Kidney tubule cell (primary cell): Measurements from ENCODE around the gene FAM90A1.
A peak's percentile ranks its signal among the peaks of the same experiment; 100 is the strongest.
"Not testable (repeated sequence)": the region's sequence is repeated elsewhere in the genome, so short reads cannot be mapped to it uniquely, and the experiment has no call there.

Experiments
- DNase-seq: peaks from one replicate; pipeline ENCODE4 v3.0.0-alpha.2; 2018; ENCODE audit warnings: low spot score

FAM90A1 gene, protein sequence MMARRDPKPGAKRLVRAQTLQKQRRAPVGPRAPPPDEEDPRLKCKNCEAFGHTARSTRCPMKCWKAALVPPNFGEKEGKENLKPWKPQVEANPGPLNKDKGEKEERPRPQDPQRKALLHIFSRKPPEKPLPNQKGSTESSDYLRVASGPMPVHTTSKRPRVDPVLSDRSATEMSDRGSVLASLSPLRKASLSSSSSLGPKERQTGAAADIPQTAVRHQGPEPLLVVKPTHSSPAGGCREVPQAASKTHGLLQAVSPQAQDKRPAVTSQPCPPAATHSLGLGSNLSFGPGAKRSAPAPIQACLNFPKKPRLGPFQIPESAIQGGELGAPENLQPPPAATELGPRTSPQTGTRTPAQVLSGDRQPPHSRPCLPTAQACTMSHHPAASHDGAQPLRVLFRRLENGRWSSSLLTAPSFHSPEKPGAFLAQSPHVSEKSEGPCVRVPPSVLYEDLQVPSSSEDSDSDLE

DNA sequence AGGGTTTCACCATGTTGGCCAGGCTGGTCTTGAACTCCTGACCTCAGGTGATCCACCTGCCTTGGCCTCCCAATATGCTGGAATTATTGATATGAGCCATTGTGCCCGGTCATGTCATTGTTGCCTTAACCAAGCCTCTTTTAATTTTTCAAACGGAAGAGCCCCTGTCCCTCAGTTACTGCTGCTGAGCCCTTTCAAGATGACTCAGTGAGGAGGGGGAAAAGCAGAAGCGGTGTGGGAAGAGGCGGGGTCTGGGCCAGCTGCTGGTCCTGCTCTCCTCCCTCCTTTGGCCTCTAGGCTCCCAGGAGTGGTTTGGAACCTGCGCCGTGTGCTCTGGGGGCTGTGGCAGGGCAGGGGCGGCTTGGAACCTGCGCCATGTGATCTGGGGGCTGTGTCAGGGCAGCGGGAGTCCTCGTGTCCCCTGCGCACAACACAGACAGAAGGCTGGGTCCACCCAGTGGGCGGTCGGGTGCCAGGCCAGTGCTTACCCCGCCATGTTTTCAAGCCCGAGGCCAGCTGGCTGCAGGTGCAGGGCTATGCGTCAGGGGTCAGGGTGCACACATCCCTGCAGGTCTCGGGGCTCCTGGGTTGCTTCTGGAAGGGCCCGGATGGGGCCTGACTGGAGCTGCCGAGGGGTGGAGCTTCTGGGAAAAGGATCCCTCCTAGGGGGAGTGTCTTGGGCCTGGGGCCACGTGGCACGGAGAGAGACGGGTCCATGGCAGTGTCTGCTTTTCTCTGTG lies at the start of gene FAM90A1:
FAM90A1 (minus strand) TSS at position 627 of the 740 bp plus-strand sequence. CDS start 2,786 bp downstream, outside the sequence.
- peak; percentile 39 for DNase-seq

DNA sequence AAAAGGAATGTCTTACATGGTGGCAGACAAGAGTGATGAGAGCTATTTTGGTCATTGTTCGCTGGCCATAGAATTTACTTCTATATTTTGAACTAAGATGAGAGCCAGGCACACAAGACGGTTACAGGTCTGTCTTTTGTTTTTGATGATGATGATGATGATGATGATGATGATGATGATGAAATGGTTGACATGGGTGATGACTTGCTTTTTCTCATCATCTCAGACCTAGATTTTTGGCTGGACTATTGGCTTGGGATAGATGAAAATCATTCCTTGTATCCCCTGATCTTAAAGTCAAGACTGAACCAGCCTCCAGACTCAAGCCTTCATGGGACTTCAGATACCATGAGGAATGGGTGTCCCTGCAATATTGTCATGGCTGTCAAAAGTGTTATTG lies 49.0 kb upstream of the FAM90A1 start:
- not testable (repeated sequence) for DNase-seq

DNA sequence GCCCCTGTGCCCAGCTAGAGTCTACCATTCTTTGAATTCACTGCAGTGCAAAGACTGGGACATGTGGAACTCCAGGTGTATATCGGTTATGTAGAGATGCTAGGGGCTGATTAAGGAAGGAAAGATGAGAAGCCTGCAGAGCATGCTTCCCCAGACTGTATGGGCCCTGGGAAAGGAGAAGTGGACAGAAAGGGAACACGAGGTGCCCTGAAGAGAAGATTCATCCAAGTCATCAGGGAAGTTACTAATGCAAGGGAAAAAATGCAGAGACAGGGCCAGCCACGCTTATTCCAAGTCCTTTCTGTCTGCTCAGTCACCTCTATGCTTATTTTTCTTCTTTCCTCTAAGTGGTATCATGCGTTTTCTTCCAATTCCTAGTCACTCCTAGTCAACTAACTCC lies 39.3 kb upstream of the FAM90A1 start:
- DNase-seq = not testable (repeated sequence)

DNA sequence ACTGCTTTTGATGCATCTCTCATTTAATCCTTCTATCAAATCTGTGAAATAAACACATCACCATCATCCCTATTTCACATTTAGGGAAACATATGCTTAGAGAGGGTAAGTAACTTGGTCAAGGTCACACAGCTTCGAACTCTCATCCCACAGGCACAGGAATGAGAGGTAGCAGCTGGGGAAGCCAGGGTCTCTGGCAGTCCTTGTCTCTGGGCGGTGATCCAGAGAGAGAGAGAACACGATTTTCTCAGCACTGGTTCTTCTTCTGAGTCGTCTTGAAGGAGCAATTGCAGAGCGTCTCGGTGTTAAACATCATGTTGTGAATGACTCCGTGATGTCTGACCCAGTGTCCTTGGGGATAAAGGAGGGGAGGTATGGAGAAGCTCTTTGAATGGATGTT lies 36.8 kb upstream of the FAM90A1 start:
- not testable (repeated sequence) for DNase-seq

DNA sequence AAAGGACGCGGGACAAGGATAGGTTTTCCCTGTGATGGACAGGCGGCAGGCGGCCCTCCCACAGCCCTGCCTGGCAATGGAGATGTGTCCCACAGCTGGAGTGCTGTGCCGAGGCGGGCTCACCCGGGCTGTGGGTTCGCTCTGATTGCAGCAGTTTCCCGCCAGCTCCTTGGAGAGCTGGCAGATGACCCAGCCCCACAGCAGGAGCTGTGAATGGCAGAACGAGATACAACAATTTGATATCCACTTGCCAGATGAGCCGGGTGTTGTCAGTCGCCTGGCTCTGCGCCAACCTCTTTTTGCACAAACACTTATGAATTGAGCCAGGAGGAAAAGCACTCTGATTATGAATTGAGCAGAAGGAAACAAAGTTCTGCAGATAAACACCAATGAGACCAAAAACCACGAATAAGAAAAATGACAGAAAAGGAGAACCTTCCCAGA lies 33.7 kb upstream of the FAM90A1 start:
- not testable (repeated sequence) for DNase-seq

DNA sequence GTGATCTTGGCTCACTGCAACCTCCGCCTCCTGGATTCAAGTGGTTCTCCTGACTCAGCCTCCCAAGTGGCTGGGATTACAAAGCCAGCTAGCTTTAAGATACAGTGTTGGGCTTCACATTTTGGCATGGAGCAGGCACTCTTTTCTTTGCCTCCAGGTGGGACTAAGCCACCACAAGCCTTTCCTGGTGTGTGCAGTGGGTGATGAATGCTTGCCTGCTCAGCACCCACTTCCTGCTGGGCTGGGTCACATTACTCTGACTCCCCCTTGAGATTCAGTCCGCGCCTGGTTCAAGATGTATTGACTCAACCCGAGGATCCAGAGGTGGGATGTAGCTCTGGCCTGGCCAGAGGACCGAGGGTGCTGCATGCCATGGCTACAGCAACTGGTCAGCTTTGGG lies 28.9 kb upstream of the FAM90A1 start:
- DNase-seq = not testable (repeated sequence)

DNA sequence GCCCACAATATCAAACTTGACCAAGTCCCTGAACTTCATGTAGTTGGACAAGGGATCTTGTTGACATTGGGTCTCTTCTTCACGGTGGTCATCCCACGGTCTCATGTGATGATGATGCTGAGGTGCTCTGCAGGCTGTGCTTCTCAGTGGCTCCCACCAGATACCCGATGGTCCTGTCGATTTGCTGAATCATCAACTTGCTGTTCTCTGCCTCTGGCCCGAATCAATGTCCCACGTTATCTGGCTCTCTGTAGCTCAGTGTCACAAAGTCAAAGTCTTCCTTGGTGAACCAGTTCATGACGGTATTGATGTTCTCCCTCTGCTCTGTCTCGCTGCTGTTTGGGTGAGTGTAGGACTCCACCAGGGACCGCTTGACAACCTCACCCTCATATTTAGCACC lies 27.3 kb upstream of the FAM90A1 start:
- not testable (repeated sequence) for DNase-seq

DNA sequence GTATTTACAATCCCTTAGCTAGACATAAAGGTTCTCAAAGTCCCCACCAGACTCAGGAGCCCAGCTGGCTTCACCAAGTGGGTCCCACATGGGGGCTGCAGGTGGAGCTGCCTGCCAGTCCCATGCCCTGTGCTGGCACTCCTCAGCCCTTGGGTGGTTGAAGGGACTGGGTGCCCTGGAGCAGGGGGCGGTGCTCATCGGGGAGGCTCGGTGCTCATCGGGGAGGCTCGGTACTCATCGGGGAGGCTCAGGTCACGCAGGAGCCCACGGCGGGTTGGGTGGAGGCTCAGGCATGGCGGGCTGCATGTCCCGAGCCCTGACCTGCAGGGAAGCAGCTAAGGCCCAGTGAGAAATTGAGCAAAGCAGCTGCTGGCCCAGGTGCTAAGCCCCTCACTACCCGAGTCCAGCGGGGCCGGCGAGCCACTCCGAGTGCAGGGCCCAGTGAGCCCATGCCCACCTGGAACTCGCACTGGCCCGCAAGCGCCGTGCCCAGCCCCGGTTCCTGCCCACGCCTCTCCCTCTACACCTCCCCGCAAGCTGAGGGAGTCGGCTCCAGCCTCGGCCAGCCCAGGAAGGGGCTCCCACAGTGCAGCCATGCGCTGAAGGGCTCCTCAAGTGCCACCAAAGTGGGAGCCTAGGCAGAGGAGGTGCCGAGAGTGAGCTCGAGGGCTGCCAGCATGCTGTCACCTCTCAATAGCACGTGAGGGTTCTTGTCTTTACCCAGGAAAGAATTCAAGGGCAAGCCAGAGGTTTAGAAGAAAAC lies 24.8 kb upstream of the FAM90A1 start:
- DNase-seq = not testable (repeated sequence)

DNA sequence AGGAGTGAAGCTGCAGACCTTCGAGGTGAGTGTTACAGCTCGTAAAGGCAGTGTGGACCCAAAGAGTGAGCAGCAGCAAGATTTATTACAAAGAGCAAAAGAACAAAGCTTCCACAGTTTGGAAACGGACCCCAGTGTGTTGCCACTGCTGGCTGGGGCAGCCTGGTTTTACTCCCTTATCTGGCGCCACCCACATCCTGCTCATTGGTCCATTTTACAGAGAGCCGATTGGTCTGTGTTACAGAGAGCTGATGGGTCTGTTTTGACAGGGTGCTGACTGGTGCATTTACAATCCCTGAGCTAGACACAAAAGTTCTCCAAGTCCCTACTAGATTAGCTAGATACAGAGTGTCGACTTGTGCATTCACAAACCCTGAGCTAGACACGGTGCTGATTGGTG lies 24.2 kb upstream of the FAM90A1 start:
- not testable (repeated sequence) for DNase-seq

DNA sequence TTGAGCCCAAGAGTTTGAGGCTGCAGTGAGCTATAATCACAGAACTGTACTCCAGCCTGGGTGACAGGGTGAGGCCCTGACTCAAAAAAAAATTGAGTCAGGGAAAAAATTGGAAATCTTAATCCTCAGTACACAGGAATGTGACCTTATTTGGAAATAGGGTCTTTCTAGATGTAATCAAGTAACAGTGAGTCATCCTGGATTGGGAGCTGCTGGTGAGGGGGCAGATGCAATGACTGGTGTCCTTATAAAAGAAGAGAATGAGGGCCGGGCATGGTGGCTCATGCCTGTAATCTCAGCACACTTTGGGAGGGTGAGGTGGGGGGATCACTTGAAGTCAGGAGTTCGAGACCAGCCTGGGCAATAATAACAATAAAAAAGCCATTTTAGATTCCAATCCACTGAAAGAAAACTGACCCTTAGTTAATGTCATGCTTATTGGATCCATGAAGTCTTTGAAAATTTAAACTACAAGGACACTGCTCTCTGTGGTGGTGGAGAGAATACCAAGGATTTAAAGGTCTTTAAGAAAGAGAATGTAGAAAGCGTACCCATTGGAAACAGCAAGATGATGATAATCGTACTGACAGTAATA lies 19.6 kb upstream of the FAM90A1 start:
- DNase-seq = peak; percentile 42

DNA sequence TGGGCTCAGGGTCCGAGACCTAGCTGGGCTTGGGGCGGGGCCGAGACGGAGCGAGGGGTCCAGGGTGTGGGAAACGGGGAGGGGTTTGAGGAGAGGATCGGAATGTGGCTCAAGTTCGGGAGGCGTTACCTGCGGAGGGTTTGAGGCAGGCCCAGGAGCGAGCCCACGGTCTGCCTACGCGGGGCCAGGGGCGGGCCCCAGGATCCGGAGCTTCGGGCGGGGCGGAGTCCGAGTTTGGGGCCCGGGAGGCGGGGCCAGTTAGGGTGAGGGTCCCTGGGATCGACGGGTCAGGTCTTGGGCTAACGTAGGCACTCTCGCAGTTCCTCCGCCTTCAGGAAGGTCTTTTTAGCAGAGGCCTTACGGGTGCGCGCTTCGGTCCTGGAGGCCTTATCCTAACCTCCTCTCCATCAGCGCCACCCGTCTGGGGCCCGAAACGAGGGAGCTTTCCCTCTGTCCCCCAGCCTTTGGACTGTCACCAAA lies 16.3 kb upstream of the FAM90A1 start:
- DNase-seq = not testable (repeated sequence)

DNA sequence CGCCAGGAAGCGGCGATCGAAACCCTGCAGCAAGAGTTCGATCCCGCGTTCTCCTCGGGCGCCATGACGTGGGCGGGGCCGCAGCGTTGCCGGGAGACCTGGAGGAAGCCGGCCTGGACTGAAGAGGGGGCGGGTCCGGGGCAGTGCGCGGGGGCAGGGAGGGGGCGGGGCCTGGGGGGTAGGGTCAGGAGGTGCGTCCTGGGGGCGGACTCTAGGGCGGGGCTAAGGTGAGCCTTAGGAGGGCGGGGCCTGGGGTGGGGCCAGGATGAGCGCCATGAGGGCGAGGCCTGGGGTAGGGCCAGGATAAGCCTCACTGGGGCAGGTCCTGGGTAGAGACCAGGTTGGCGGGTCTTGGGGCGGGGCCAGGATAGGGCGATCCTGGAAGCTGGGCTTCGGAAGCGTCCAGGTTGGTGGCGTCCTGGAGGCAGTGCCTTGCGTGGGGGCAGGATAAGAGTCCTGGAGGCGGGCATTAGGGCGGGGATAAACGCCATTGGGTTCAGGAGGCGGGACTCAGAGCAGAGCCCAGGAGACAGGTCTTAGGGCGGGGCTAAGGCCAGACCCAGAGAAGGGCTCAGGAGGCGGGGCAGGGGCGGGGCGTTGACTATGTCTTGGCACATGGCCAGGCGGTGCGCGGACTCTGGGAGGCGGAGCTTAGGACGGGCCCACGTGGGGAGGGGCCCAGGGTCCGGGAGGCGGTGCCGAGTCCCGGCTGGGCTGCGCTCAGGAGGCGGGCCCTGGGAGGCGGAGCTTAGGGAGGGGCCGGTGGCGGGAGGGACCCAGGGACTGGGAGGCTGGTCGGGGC lies 15.7 kb upstream of the FAM90A1 start:
- DNase-seq = peak; percentile 97

DNA sequence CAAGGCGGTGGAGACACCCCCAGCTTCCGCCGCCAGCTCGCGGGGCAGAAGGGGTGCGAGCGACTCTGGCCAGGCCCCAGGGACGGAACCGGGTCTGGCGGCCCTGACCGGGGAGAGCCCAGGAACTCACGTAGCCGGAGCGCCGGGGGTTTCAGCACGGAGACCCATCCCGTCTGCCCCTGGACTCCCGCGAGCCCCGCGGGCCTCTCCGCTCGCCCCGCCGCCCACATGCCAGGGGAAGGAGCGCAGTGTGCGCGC lies 15.1 kb upstream of the FAM90A1 start:
- DNase-seq = not testable (repeated sequence)

DNA sequence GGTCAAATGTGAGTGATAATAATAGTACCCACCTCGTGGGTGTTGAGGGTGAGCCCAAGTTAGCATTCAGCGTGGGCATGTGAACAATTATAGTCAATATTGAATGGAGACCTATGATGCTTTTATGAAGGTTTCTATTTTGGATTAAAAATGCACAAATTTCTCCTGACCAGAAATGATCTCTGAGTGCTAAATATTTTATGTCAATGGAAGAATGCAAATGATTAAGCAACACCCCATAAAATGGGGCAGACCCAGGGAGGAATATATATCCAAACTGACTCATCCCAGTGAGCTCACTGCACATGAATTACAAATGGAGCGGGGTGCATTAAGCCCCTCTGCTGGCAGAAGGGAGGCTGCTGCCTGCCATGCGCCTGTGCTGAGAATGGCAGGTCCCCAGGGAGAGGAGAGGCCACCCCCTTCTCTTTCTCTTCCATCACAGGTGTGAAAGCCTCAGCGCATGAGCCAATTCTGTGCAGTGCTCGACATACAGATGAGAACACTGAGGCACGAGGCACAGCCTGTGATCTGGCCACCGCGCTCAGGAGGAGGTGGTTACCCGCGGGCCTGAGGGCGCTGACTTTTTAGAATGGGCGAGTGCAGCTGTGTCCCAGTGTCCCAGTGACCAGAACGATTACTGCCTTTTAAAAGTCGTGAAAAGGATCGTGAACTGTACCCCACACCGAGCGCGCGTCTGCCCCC lies 14.7 kb upstream of the FAM90A1 start:
- peak; percentile 36 for DNase-seq

DNA sequence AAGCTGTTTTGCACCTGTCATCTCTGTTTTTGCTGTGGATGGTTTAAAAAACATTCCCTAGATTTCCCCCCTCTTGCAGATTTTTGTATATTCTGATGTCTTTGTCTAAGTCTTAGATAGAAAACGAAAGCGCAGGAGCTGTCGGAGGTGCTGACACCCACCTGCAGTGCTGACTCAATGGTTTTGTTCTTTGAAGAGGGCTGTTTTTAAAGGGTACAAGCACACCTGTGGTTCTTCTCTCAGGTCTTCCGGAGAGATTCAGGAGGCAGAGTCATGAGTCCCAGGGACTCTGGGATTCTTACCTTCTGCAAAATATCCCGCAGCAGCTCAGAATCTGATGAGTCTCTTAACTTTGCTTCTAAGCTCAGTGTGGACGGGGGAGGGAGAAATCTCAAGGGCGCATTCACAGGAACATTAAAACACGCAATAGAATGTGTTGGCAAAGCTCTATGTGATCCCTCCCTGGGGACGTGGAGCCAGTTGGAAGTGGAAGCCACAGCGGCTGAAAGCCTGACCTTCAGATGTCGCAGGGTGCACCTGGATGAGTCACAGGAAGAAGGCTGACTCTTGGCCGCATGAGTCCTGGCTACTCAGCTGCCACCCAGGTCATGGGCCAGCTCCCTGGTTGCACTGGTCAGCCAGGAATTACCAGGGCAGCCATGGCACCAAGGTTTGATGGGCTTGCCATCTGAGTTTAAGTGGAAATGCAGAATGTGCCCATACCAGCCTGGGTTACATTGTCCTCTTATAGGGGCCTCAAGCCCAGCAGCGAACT lies 13.1 kb upstream of the FAM90A1 start:
- not testable (repeated sequence) for DNase-seq

DNA sequence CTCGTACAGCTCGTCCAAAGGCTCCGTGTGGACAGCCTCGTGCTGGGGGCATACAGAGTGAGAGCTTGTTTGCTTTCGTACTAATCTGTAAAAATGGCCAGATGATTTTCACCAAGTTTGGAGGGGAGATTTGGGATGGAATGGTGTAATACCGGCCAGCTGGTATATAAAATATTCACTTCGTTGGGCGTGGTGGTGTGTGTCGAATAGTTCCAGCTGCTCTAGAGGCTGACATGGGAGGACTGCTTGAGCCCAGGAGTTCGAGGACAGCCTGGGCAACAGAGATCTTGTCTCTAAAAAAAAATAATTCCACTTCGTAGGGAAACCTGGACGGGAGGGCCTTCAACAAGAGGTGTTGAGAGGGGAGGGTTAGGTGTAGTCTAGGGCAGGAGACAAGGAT lies 9.6 kb upstream of the FAM90A1 start:
- not testable (repeated sequence) for DNase-seq

DNA sequence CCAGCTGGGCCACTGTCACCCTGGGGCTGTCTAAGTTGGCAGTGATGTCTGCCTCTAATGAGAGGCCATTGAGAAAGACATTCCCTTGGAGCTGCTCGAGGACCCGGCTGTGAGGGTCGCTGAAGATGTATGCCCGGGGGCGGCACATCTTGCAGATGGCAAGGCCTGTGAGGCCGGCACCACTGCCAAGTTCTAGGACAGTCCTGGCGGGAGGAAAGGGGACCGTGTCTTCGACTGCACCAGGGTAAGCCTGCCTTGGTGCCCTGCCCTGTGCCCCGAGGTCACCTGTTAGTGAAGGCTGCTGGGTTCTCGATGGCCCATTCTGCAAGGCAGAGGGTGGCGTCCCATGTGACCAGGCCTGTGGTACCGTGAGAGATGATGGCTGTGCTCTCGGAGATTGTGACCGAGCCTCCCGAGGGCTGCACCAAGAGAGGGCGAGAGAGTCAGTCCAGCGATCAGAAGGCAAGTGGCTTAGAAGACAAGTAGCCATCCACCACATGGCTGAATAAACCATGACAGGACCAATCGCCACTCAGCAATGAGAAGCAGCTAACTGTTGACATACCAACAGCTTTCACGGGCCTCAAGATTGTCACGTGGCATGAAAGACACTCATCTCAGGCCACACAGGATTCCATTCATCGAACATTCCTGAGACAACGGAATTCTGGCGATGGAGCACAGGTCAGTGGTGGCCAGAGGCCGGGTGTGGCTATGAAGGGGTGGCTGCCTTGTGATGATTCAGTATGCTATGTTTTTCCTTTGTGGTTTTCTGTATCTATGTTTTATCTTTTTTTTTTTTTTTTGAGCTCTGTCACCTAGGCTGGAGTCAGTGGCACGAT lies 8.1 kb upstream of the FAM90A1 start:
- DNase-seq = peak; percentile 49

DNA sequence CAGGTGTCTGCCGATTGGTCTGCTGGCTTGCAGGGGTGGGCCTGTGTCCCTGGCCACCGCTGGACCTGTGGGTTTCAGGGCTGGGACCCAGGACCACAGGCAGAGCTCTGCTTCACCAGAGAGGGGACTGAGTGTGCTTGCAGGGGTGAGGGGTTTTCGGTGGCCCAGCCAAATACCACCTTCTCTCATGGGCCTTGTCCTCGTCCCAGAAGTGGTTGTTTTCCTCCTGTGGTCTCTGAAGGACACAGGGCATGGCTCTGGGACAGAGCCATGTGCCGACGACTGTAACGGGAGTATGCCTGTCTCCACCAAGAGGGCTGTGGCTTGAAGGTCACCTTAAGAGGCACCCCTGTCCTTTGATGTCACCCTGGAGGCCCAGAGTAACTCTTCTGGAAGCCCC lies 7.3 kb upstream of the FAM90A1 start:
- DNase-seq = not testable (repeated sequence)
